Suppressor macrophage treated with lipopolysaccharide for 4 hours (primary cell): ENCODE results near the gene ATP6V0E1.
A peak's percentile ranks its signal among the peaks of the same experiment; 100 is the strongest.

ENCODE experiments used
- DNase-seq: peaks from one replicate; pipeline ENCODE4 v3.0.0-alpha.2; 2020

ATP6V0E1 gene

GRCh38 chr5:172957458-172957857 lies 26.1 kb upstream of the ATP6V0E1 start:
- no peak for DNase-seq

DNA sequence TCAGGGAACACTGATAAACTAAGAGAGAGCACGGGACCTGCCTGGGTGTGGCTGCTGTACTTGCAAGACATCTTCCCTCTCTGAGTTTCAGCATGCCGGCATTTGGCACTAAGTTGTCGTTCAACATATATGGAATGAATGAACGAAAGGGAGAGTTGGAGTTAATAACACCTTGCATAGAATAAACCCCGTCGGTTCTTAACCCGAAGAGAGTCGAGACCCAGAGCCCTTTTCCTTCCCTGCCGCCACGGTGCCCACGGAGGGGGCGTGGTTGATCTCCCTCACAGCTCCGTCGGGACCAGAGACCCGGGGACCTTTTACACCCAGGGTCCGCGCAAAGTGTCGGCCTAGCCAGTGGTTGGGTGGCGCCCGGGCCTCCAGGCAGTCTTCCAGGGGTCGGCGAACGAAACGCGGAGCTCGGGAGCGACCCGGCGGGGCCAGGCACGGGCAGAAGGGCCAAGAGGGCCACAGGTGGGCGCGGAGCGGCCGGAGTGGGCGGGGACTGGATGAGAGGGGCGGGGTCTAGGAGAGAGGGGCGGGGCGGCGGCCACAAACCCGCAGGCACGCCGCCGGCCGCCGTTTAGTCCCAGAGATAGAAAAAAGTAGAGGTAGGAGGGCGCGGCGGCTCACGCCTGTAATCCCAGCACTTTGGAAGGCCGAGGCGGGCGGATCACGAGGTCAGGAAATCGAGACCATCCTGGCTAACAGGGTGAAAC lies 25.1 kb upstream of the ATP6V0E1 start:
- peak; percentile 80 for DNase-seq

- DNase-seq, result no peak
Observed at GRCh38 chr5:172959824-172960799, 23.5 kb upstream of the ATP6V0E1 start.

GRCh38 chr5:172969921-172970320 lies 13.7 kb upstream of the ATP6V0E1 start:
- no peak for DNase-seq

DNA sequence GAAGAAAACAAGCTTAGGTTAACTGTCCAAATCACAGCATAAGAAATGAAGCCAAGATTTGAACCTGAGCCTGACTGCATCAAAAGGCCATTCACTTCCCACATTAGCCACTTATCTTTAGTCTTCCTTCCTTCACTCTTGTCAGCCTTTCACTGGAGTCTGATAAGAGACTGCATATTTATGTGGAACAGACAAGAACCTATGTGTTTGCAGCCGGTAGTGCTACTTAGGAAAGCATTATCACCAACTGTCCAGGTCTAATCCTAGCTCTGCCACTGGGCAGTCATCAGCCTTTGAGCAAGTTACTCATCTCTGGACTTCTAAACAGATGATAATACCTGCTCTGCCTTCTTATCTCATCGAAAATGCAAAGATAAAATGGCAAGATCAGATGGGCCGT lies 12.1 kb upstream of the ATP6V0E1 start:
- no peak for DNase-seq

DNA sequence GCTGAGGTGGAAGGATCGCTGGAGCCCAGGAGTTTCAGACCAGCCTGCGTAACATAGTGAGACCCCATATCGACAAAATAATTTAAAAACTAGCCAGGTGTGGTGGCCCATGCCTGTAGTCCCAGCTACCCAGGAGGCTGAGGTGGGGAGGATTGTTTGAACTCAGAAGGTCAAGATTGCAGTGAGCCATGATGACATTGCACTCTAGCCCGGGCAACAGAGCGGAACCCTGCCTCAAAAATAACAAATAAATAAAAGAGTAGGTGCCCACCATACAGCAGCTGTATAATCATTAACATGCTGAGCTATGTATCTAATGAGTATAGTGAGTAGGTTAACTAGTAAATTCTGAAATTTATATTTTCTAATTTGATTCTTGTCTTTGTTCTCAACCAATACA lies 11.0 kb upstream of the ATP6V0E1 start:
- DNase-seq, result no peak

- DNase-seq, result no peak
Observed at GRCh38 chr5:172973127-172973916, 10.2 kb upstream of the ATP6V0E1 start.

GRCh38 chr5:172973931-172974330 lies 9.6 kb upstream of the ATP6V0E1 start:
- DNase-seq, result no peak

- no peak for DNase-seq
Observed at GRCh38 chr5:172975289-172975688, 8.3 kb upstream of the ATP6V0E1 start.

- no peak for DNase-seq
Observed at GRCh38 chr5:172979778-172980177, 3.8 kb upstream of the ATP6V0E1 start.

GRCh38 chr5:172981931-172982330 lies 1.6 kb upstream of the ATP6V0E1 start:
- no peak for DNase-seq

GRCh38 chr5:172984244-172984953 lies 828 bp downstream of the ATP6V0E1 start:
- DNase-seq, result peak; percentile 92

- DNase-seq, result no peak
Observed at GRCh38 chr5:172985596-172985995, 2.0 kb downstream of the ATP6V0E1 start.

DNA sequence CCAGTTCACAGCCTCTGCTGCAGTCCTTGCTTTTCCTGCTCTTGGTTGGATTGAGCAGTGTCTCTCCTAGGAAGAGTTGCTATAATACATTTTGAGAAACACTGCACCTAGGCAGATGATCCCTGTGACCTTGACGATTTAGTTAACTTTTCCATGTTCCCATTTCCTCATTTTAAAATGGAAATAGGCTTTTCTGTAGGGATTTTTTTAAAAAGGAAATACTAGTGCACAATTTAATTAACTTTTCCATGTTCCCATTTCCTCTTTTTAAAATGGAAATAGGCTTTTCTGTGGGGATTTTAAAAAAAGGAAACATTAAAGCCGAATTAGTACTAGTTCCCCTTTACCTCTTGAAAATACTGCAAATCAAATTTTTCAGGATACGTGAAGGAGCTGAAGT lies 4.7 kb downstream of the ATP6V0E1 start:
- DNase-seq, result no peak

DNA sequence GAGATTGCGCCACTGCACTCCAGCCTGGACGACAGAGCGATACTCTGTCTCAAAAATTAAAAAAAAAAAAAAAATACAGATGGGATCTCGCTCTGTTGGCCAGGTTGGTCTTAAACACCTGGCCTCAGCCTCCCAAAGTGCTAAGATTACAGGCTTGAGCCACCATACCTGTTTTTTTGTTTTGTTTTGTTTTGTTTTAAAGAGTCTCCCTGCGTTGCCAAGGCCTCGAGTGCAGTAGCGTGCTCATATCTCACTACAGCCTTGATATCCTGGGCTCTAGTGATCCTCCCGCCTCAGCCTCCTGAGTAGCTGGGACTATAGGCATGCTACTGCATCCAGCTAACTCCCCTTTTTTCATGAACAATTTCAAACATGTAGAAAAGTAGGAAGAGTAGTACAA lies 7.2 kb downstream of the ATP6V0E1 start:
- DNase-seq, result no peak

GRCh38 chr5:172994405-172994804 lies 10.8 kb downstream of the ATP6V0E1 start:
- no peak for DNase-seq

GRCh38 chr5:172999372-172999973 lies 15.9 kb downstream of the ATP6V0E1 start:
- no peak for DNase-seq

DNA sequence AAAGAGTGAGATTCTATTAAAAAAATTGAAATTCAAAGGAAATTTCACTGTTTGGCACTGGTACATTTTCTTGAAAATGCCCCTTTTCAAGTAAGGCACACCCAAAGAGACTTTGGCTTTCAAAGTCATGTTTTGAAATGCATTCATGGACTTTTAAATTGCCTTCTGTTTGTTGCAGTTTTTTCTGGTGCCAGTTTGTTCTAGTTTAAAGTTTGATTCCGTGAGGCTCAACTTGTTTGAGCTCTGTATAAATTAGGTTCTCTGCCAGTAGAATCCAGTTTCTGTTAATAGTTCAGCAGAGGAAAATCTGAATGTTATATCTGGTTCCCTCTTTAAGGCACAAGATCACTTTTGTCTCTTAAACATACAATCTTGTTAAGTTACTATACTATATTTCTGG lies 16.4 kb downstream of the ATP6V0E1 start:
- no peak for DNase-seq

GRCh38 chr5:173001229-173001841 lies 17.8 kb downstream of the ATP6V0E1 start:
- DNase-seq, result no peak

DNA sequence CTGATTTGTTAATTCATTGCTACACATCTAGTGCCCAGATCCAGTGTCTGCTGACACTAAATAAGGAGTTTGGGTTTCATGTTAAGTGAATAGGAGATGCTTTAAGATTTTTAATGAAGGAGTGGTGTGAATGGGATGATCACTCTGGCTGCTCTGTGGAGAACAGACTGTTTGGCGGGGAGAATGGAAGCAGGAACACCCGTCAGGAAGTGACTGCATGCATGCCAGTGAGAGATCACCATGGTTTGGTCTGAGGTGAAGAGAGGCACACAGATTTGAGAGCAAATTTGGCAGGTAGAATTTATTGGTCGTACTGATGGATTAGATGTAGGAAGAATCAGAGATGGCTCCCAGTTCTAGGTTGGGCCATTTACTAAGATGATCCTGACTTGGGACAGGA lies 19.8 kb downstream of the ATP6V0E1 start:
- DNase-seq, result no peak

DNA sequence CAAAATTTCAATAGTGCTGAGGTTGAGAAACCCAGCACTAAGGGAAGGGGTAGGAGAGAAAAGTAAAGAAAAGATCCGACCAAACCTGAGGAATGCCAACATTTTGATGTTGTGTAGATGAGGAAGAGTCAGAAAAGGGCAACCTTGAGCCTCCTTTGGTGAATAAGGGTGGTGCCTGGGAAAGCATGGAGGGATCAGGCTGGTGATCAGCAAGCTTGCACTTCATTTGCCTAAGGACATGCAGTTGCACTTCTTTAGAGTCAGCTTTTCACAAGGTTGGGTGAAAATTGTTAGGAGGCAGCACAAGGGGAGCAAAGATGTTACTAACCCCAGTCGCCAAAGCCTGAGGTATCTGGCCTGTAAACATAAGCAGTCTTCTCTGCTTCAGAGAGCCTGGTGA lies 20.4 kb downstream of the ATP6V0E1 start:
- no peak for DNase-seq

DNA sequence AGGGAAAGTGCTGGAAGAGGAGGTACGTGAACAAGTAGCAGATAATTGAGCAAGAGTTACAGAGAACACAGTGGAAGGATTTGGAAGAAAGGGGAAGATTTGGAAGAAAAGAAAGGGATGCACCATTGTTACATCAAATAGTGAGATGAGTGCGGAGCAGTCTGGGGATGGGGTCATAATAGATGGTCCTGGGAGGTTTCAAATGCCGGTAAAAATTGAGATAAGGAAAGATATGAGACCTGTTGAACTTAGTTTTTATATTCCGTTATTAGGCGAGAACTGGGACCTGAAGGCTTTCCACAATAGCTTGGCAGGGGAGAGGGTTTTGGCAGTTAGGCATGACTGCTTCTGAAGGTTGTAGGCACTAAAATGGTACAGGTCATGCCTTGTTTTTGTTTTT lies 20.9 kb downstream of the ATP6V0E1 start:
- DNase-seq, result no peak
